SU-DHL-6 (cell line): ENCODE data around the gene INAVA.

Experiments used
- H2AFZ ChIP-seq: fragments of 200-600 bp; sonication (generic); 2 replicates; pipeline ENCODE4 v1.6.1; 2014; ENCODE audit warnings: low read depth, mild to moderate bottlenecking, moderate library complexity, mixed read lengths, antibody characterized with exemption, low read length; ENCODE audit not compliant: severe bottlenecking
- H3F3A ChIP-seq: fragments of 200-600 bp; shearing (Covaris generic); 2 replicates; pipeline ENCODE4 v1.6.0; 2016; ENCODE audit warnings: antibody characterized with exemption, mild to moderate bottlenecking; ENCODE audit not compliant: insufficient read depth
- H3K27ac ChIP-seq: fragments of 200-600 bp; sonication (generic); 2 replicates; pipeline ENCODE4 v1.5.1; 2016; ENCODE audit warnings: low read depth, mild to moderate bottlenecking, low read length, moderate library complexity, mixed read lengths
- H3K27me3 ChIP-seq: fragments of 200-600 bp; sonication (generic), shearing (Covaris generic); 2 replicates; pipeline ENCODE4 v1.6.0; 2014; ENCODE audit warnings: mild to moderate bottlenecking, low read length
- H3K36me3 ChIP-seq: fragments of 200-600 bp; sonication (generic); 2 replicates; pipeline ENCODE4 v1.6.1; 2014; ENCODE audit warnings: mild to moderate bottlenecking, low read length, mixed read lengths
- H3K4me2 ChIP-seq: fragments of 300-600, 200-600 bp; shearing (Covaris generic), sonication (generic); 2 replicates; pipeline ENCODE4 v1.6.0; 2014; ENCODE audit warnings: low read length, low read depth, mild to moderate bottlenecking; ENCODE audit not compliant: poor library complexity, severe bottlenecking
- H3K4me3 ChIP-seq: fragments of 200-600 bp; sonication (generic); 2 replicates; pipeline ENCODE4 v1.5.1; 2014; ENCODE audit warnings: antibody characterized with exemption, low read length, mild to moderate bottlenecking, mixed read lengths; ENCODE audit not compliant: insufficient read depth, poor library complexity, severe bottlenecking
- H3K79me2 ChIP-seq: fragments of 200-600 bp; sonication (generic); 2 replicates; pipeline ENCODE4 v1.6.1; 2014; ENCODE audit warnings: mild to moderate bottlenecking, low read length, moderate library complexity; ENCODE audit not compliant: insufficient read depth
- H3K9ac ChIP-seq: fragments of 200-600 bp; sonication (generic); 2 replicates; pipeline ENCODE4 v1.7.0; 2014; ENCODE audit warnings: mild to moderate bottlenecking, low read length
- H3K9me2 ChIP-seq: fragments of 200-600 bp; sonication (generic); replicated peaks from 2 replicates; pipeline ENCODE4 v1.6.1; 2014; ENCODE audit warnings: low read length; ENCODE audit not compliant: insufficient read depth
- H3K9me3 ChIP-seq: fragments of 200-600 bp; sonication (generic); 2 replicates; pipeline ENCODE4 v1.6.1; 2014; ENCODE audit warnings: low read length, mixed read lengths; ENCODE audit not compliant: insufficient read depth
- H4K20me1 ChIP-seq: fragments of 200-600 bp; sonication (generic); 2 replicates; pipeline ENCODE4 v1.6.1; 2014; ENCODE audit warnings: low read depth, mild to moderate bottlenecking, antibody characterized with exemption, low read length, moderate library complexity, mixed read lengths
- CTCF ChIP-seq: fragments of 200-600 bp; sonication (generic); IDR thresholded peaks from one replicate; pipeline ENCODE4 v1.5.1; 2017; ENCODE audit warnings: antibody characterized with exemption, mild to moderate bottlenecking, low read length, moderate library complexity; ENCODE audit not compliant: insufficient read depth, poor library complexity, severe bottlenecking
- EZH2phosphoT487 ChIP-seq: fragments of 200-600 bp; sonication (generic), shearing (Covaris generic); conservative IDR thresholded peaks from 2 replicates; pipeline ENCODE4 v1.6.1; 2018; ENCODE audit warnings: mild to moderate bottlenecking, antibody characterized with exemption, low read length, moderate library complexity, mixed read lengths

The INAVA gene

GRCh38 chr1:200951016-200951415, 56.3 kb downstream of the INAVA start:
- Histone ChIP-seq H3K27ac (no peak overlapping the region), H3K79me2 (no peaks in the 10 kb centered on the region), H3K9me3 (no peaks in the 10 kb centered on the region), H3K4me2 (no peak overlapping the region), H3K27me3 (no peaks in the 10 kb centered on the region), H3K4me3 (no peak overlapping the region), H3K36me3 (no peaks in the 10 kb centered on the region), H3F3A (no peaks in the 10 kb centered on the region), H2AFZ (no peak overlapping the region), H3K9ac (no peak overlapping the region), H4K20me1 (no peaks in the 10 kb centered on the region), H3K9me2 (no peaks in the 10 kb centered on the region)
- TF ChIP-seq CTCF (no peak), EZH2phosphoT487 (no peak)

- Histone ChIP-seq H3K9ac (no peak overlapping the region), H2AFZ (no peak overlapping the region), H3K36me3 (no peaks in the 10 kb centered on the region), H3K27me3 (no peaks in the 10 kb centered on the region), H4K20me1 (no peaks in the 10 kb centered on the region), H3K4me2 (no peak overlapping the region), H3K9me2 (no peaks in the 10 kb centered on the region), H3K79me2 (no peaks in the 10 kb centered on the region), H3K4me3 (no peak overlapping the region), H3K9me3 (no peaks in the 10 kb centered on the region), H3K27ac (no peak overlapping the region), H3F3A (no peaks in the 10 kb centered on the region)
- TF ChIP-seq EZH2phosphoT487 = no peak
- no peak for TF ChIP-seq CTCF
These were observed 59.7 kb downstream of the INAVA start for GRCh38 chr1:200954434-200954833.

GRCh38 chr1:200958597-200958996, 63.9 kb downstream of the INAVA start:
- no peaks in the 10 kb centered on the region for H3K27me3 ChIP-seq
- H3K9me3 ChIP-seq = no peaks in the 10 kb centered on the region
- H3K4me2 ChIP-seq = no peak overlapping the region
- H3K4me3 ChIP-seq = no peak overlapping the region
- H4K20me1 ChIP-seq = no peaks in the 10 kb centered on the region
- H3F3A ChIP-seq = no peaks in the 10 kb centered on the region
- no peaks in the 10 kb centered on the region for H3K79me2 ChIP-seq
- TF ChIP-seq CTCF = no peak
- TF ChIP-seq EZH2phosphoT487 = no peak
- no peaks in the 10 kb centered on the region for H3K9me2 ChIP-seq
- no peak overlapping the region for H3K27ac ChIP-seq
- H2AFZ ChIP-seq = no peak overlapping the region
- no peak overlapping the region for H3K9ac ChIP-seq
- no peaks in the 10 kb centered on the region for H3K36me3 ChIP-seq
